NCI-H187 treated with DMSO at 0.1 percent for 48 hours (cell line): ENCODE results near the gene ANP32E.

Experiments used
- DNase-seq: peaks from one replicate; lab custom pipeline; 2025; lab: John Stamatoyannopoulos, UW

ANP32E gene

GRCh38 chr1:150168960-150169601 is 66.8 kb downstream of the ANP32E start:
- no peak for DNase-seq
